ENCODE measurements around the gene MBNL3.

- TF ChIP-seq POLR2AphosphoS5 (IDR thresholded peaks at IDR 0.05; ENCODE audit: borderline replicate concordance, low read depth, low read length) (no peak), EZH2 (IDR thresholded peaks at IDR 0.05) (no peak), FOXP2 (optimal IDR thresholded peaks at IDR 0.05; ENCODE audit: control extremely low read depth, extremely low read length, insufficient read depth) (no peak)
Measured at GRCh38 chrX:132390792-132391191, 98.0 kb downstream of the MBNL3 start.
